B cell (primary cell): ENCODE results near the gene WDHD1. TPM values are rescaled to one million over a fixed set of nuclear protein-coding genes. Genes with fewer than 3 reads are reported as not detected.

Experiments used
- ATAC-seq: fragments of 200-7000 bp; cut with Tn5 transposase; one replicate; pipeline ENCODE4 v1.10.0; 2021; ENCODE audit warnings: low read depth, mild to moderate bottlenecking, moderate number of reproducible peaks, moderate library complexity
- CTCF ChIA-PET: fragments of 350-600 bp; sonication (Branson Sonifier 250); formaldehyde crosslinking; loops from one replicate; lab custom pipeline; 2021; ENCODE audit warnings: antibody characterized with exemption, inconsistent platforms; lab: Charles Lee
- POLR2A ChIA-PET: fragments of 350-600 bp; sonication (Branson Sonifier 250); formaldehyde crosslinking; loops from one replicate; lab custom pipeline; 2021; ENCODE audit warnings: antibody characterized with exemption; lab: Charles Lee
- DNase-seq: peaks from one replicate; pipeline ENCODE4 v3.0.0; 2013
- H2AFZ ChIP-seq: 2 replicates; pipeline ENCODE4 v1.6.1; 2012; ENCODE audit warnings: mild to moderate bottlenecking, low read depth, low read length; ENCODE audit not compliant: insufficient read depth, poor library complexity, severe bottlenecking
- H3K27ac ChIP-seq, 2 donors: 1 replicate in 1 of 2; 2 replicates in 1 of 2; pipeline ENCODE4 v1.5.1; 2012 to 2013; ENCODE audit warnings: low read length in 2 of 2, mild to moderate bottlenecking in 2 of 2, moderate library complexity in 1 of 2
- H3K27me3 ChIP-seq, 4 experiments: fragments of 200-600 bp in 1 of 4; sonication (generic) in 1 of 4; replicated peaks in 1 of 4; 1 replicate in 2 of 4; 2 replicates in 2 of 4; pipeline versions ENCODE4 v1.6.1 to v1.7.0; 2013 to 2016; ENCODE audit warnings: low read length in 3 of 4, mild to moderate bottlenecking in 2 of 4, mixed read lengths in 1 of 4, moderate library complexity in 1 of 4; ENCODE audit not compliant: insufficient read depth in 4 of 4, control insufficient read depth in 3 of 4; ENCODE audit errors: control extremely low read depth in 1 of 4
- H3K36me3 ChIP-seq, 2 experiments: replicated peaks in 1 of 2; 1 replicate in 1 of 2; 2 replicates in 1 of 2; pipeline versions ENCODE4 v1.6.1 to v1.7.1; 2013; ENCODE audit warnings: low read length in 1 of 2; ENCODE audit not compliant: insufficient read depth in 2 of 2, control insufficient read depth in 1 of 2; ENCODE audit errors: control extremely low read depth in 1 of 2, extremely low read depth in 1 of 2
- H3K4me1 ChIP-seq, 2 donors: fragments of 200-600 bp in 1 of 2; sonication (generic) in 1 of 2; 1 replicate in 1 of 2; 2 replicates in 1 of 2; pipeline versions ENCODE4 v1.5.1 to v1.6.1; 2013 to 2017; ENCODE audit warnings: low read length in 2 of 2; ENCODE audit not compliant: control insufficient read depth in 2 of 2, insufficient read depth in 2 of 2
- H3K4me2 ChIP-seq: replicated peaks from 2 replicates; pipeline ENCODE3; 2012; ENCODE audit warnings: mild to moderate bottlenecking, low read depth, low read length; ENCODE audit not compliant: poor library complexity, severe bottlenecking
- H3K4me3 ChIP-seq, 5 experiments: fragments of 200-600 bp in 1 of 5; sonication (generic) in 1 of 5; 1 replicate in 3 of 5; 2 replicates in 2 of 5; pipeline versions ENCODE4 v1.5.1 to v1.7.0; 2011 to 2016; ENCODE audit warnings: low read length in 4 of 5, mild to moderate bottlenecking in 4 of 5, low read depth in 2 of 5, control low read depth in 1 of 5, moderate library complexity in 1 of 5; ENCODE audit not compliant: insufficient read depth in 1 of 5; ENCODE audit errors: control extremely low read depth in 1 of 5, extremely low read depth in 1 of 5
- H3K79me2 ChIP-seq: fragments of 200-600 bp; sonication (generic); one replicate; pipeline ENCODE4 v1.6.0; 2016; ENCODE audit warnings: low read length; ENCODE audit not compliant: control insufficient read depth, insufficient read depth
- H3K9ac ChIP-seq: fragments of 200-600 bp; sonication (generic); 2 replicates; pipeline ENCODE4 v1.6.1; 2017; ENCODE audit warnings: mild to moderate bottlenecking, low read length, moderate library complexity
- H3K9me3 ChIP-seq, 3 donors: one replicate each; pipeline versions ENCODE4 v1.6.1 to v1.7.1; 2013; ENCODE audit warnings: low read length in 2 of 3; ENCODE audit not compliant: control insufficient read depth in 2 of 3, insufficient read depth in 1 of 3; ENCODE audit errors: control extremely low read depth in 1 of 3
- H4K20me1 ChIP-seq: 2 replicates; pipeline ENCODE4 v1.6.0; 2012; ENCODE audit warnings: mild to moderate bottlenecking, low read length; ENCODE audit not compliant: insufficient read depth, control insufficient read depth, poor library complexity, severe bottlenecking
- H3K27ac Mint-ChIP-seq: one replicate; pipeline ENCODE4 v1.8.0; 2021; ENCODE audit warnings: mixed read lengths
- H3K27me3 Mint-ChIP-seq: one replicate; pipeline ENCODE4 v1.8.0; 2021; ENCODE audit warnings: mixed read lengths
- H3K4me1 Mint-ChIP-seq: one replicate; pipeline ENCODE4 v1.8.0; 2021; ENCODE audit warnings: mixed read lengths
- H3K4me3 Mint-ChIP-seq: one replicate; pipeline ENCODE4 v1.8.0; 2021; ENCODE audit warnings: mixed read lengths
- H3K9me3 Mint-ChIP-seq: one replicate; pipeline ENCODE4 v1.8.0; 2022; ENCODE audit warnings: mixed read lengths; ENCODE audit not compliant: insufficient read depth
- CTCF ChIP-seq: fragments of 200-600 bp; IDR thresholded peaks from one replicate; pipeline ENCODE4 v1.8.0; 2022; ENCODE audit warnings: antibody characterized with exemption, mild to moderate bottlenecking
- EZH2 ChIP-seq: IDR thresholded peaks from 2 replicates; pipeline ENCODE4 v1.6.1; 2012; ENCODE audit warnings: borderline replicate concordance, low read depth, mild to moderate bottlenecking, moderate library complexity, low read length; ENCODE audit not compliant: insufficient read depth, poor library complexity, severe bottlenecking
- WGBS: methylation state at CpG from one replicate; pipeline ENCODE4 v1.1.5; 2013; ENCODE audit warnings: missing lambda C conversion rate; ENCODE audit not compliant: insufficient coverage; 5-methylcytosine and 5-hydroxymethylcytosine counted together
- intact Hi-C: fragments of 100-400 bp; cut with micrococcal nuclease; formaldehyde crosslinking; loops from one replicate; pipeline ENCODE4 v1.10.0; 2022
- polyA plus RNA-seq: library from polyadenylated mRNA; depleted of rRNA; stranded (reverse); fragments of >200 nt; gene quantifications from 2 replicates; pipeline ENCODE4 v1.2.3, GENCODE V29; 2012
- total RNA-seq, 2 donors: library from RNA; stranded (reverse); fragments of 120-200 nt in 1 of 2; gene quantifications; 1 replicate in 1 of 2; 2 replicates in 1 of 2; pipeline versions ENCODE4 v1.2.3 to v1.2.4, GENCODE V29; 2013 to 2022

The WDHD1 gene
- total and polyA plus RNA-seq, 2 donors (not counting 1 experiment from before 2014, with no cell fraction given): 0.61 to 6.5 TPM

GRCh38 chr14:54942913-54943312 is 84.0 kb downstream of the WDHD1 start:
- no peaks in the 10 kb centered on the region for H3K9me3 Mint-ChIP-seq
- H3K27ac Mint-ChIP-seq: peak overlapping the region; percentile 12
- Histone ChIP-seq H3K9me3 (no peaks in the 10 kb centered on the region), H4K20me1 (no peaks in the 10 kb centered on the region), H3K27me3 (no peaks in the 10 kb centered on the region), H3K4me1 (peaks cover 5 to 12% of the 10 kb centered on the region in 2 donors), H2AFZ (no peak overlapping the region), H3K27ac (peak overlapping the region in 1 of 2 donors; percentile 29), H3K79me2 (no peaks in the 10 kb centered on the region), H3K4me3 (no peak overlapping the region), H3K4me2 (no peak overlapping the region), H3K9ac (peak overlapping the region; percentile 21), H3K36me3 (no peaks in the 10 kb centered on the region)
- ATAC-seq (peak; percentile 43), DNase-seq (peak; percentile 42)
- TF ChIP-seq CTCF: no peak
- no peak for TF ChIP-seq EZH2
- H3K4me1 Mint-ChIP-seq: peaks cover 7% of the 10 kb centered on the region
- no peaks in the 10 kb centered on the region for H3K27me3 Mint-ChIP-seq
- CTCF ChIA-PET: no interaction called here
- intact Hi-C loops: no loop called here
- WGBS: no CpG with 5 or more reads among the region's 4 CpGs
- POLR2A ChIA-PET: no interaction called here
- H3K4me3 Mint-ChIP-seq: no peak overlapping the region

DNA sequence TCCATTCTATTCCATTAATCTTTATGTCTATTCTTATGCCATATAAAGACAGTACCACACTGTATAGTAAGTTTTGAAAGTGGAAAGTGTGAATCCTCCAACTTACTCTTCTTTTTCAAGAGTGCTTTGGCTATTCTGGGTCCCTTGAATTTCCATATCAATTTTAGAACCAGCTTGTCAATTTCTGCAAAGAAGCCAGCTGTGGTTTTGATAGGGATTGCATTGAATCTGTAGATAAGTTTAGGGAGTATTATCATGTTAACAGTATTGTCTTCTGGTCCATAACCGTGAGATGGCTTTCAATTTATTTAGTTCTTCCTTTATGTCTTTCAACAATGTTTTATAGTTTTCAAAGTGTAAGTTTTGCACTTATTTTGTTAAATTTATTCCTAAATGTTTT is 90.1 kb downstream of the WDHD1 start:
- DNase-seq: no peak
- intact Hi-C loops: no loop called here
- H3K9me3 ChIP-seq: no peaks in the 10 kb centered on the region
- no peaks in the 10 kb centered on the region for H3K9me3 Mint-ChIP-seq
- H3K27ac ChIP-seq: no peak overlapping the region
- no peak for ATAC-seq
- no peak overlapping the region for H2AFZ ChIP-seq
- ChIA-PET CTCF (interaction anchor here (1.0 kb wide), 1 partner anchor 9 kb away, joined by 3 read pairs; no protein-coding TSS in a partner anchor), POLR2A (no interaction called here)
- WGBS: no CpG with 5 or more reads among the region's 1 CpG
- no peaks in the 10 kb centered on the region for H3K4me1 Mint-ChIP-seq
- no peak overlapping the region for H3K4me2 ChIP-seq
- H4K20me1 ChIP-seq: no peaks in the 10 kb centered on the region
- H3K36me3 ChIP-seq: no peaks in the 10 kb centered on the region
- no peaks in the 10 kb centered on the region for H3K27me3 ChIP-seq
- H3K27me3 Mint-ChIP-seq: no peaks in the 10 kb centered on the region
- H3K4me3 ChIP-seq: no peak overlapping the region
- TF ChIP-seq EZH2 (no peak), CTCF (no peak)
- no peaks in the 10 kb centered on the region for H3K4me1 ChIP-seq
- no peak overlapping the region for H3K27ac Mint-ChIP-seq
- H3K9ac ChIP-seq: no peak overlapping the region
- no peaks in the 10 kb centered on the region for H3K79me2 ChIP-seq
- no peak overlapping the region for H3K4me3 Mint-ChIP-seq
